HFFc6 (cell line): ENCODE data around the gene PNPLA3. TPM values are rescaled to one million over a fixed set of nuclear protein-coding genes. Genes with fewer than 3 reads are reported as not detected.

Experiments used
- DNase-seq: peaks from one replicate; pipeline ENCODE4 v3.0.0-alpha.2; 2018
- H3K27ac Mint-ChIP-seq: 2 replicates; pipeline ENCODE4 v1.8.0; 2020; ENCODE audit warnings: mild to moderate bottlenecking, mixed read lengths
- H3K27me3 Mint-ChIP-seq: 2 replicates; pipeline ENCODE4 v1.8.0; 2021; ENCODE audit warnings: mild to moderate bottlenecking, moderate library complexity, mixed read lengths; ENCODE audit not compliant: insufficient read depth
- H3K36me3 Mint-ChIP-seq: 2 replicates; pipeline ENCODE4 v1.8.0; 2021; ENCODE audit warnings: low read depth, mixed read lengths
- H3K4me1 Mint-ChIP-seq: 2 replicates; pipeline ENCODE4 v1.8.0; 2020; ENCODE audit warnings: low read depth, mixed read lengths
- H3K4me3 Mint-ChIP-seq: 2 replicates; pipeline ENCODE4 v1.8.0; 2020; ENCODE audit warnings: mild to moderate bottlenecking, moderate library complexity, mixed read lengths
- H3K9me3 Mint-ChIP-seq: 2 replicates; pipeline ENCODE4 v1.8.0; 2020; ENCODE audit warnings: mild to moderate bottlenecking, mixed read lengths
- long read RNA-seq: library from polyadenylated mRNA; unstranded; transcript quantifications from one replicate; pipeline ENCODE4 v2.0.0, GENCODE V29; 2019
- total RNA-seq, 6 experiments: library from RNA; stranded (reverse); fragmentation: NEBNext Ultra II Directional; extraction: Animal tissue kit (Norgen Biotek cat#: 25700); gene quantifications; 2 replicates in 1 of 6; 3 replicates in 5 of 6; pipeline ENCODE4 v1.2.3, GENCODE V29; 2021
- TF ChIP-seq, protein P1 (sequence below): fragments of 200-600 bp; sonication (generic); IDR thresholded peaks from 2 replicates; pipeline ENCODE4 v1.5.0; 2021; ENCODE audit warnings: antibody characterized with exemption, mild to moderate bottlenecking

Gene PNPLA3, protein sequence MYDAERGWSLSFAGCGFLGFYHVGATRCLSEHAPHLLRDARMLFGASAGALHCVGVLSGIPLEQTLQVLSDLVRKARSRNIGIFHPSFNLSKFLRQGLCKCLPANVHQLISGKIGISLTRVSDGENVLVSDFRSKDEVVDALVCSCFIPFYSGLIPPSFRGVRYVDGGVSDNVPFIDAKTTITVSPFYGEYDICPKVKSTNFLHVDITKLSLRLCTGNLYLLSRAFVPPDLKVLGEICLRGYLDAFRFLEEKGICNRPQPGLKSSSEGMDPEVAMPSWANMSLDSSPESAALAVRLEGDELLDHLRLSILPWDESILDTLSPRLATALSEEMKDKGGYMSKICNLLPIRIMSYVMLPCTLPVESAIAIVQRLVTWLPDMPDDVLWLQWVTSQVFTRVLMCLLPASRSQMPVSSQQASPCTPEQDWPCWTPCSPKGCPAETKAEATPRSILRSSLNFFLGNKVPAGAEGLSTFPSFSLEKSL
- total RNA-seq, result 1 to 10 TPM; 3.0 to 6.5 (median 3.4) TPM
- long read RNA-seq, transcript PNPLA3-201 (9 exons, 2,805 nt), result major isoform, 5 of 7 reads
- long read RNA-seq, partial matches to known transcripts, result 0 of 7 reads
- long read RNA-seq, other reads (novel, unspliced or antisense), result 2 of 7 reads

DNA sequence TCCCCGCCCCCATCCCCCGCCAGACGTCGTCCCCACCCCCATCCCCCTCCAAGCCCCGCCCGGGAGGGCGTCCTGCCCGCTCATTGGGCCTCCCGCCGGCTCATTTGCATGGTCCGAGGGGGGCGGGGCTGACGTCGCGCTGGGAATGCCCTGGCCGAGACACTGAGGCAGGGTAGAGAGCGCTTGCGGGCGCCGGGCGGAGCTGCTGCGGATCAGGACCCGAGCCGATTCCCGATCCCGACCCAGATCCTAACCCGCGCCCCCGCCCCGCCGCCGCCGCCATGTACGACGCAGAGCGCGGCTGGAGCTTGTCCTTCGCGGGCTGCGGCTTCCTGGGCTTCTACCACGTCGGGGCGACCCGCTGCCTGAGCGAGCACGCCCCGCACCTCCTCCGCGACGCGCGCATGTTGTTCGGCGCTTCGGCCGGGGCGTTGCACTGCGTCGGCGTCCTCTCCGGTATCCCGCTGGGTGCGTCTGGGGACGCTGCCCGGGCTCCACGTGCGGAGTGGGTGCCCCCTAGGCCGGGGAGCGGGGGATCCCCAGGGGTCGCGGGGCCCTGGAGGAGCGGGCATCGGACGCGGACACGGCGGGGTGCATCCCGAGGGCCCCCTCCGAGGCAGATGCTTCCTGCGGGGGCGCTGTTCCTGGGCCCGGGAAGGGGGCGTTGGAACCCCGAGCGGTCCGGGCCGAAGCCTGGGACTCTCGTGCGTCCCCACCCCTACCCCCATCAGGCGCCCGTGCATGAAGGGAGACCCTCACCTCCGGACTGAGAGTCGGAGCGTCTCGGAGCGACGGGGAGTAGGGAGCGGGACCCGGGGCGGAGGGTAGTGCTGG, at the start of gene PNPLA3:
PNPLA3 (plus strand) TSS at position 175 of the 834 bp plus-strand sequence; CDS start at position 282, 107 bp downstream.
- peak; percentile 74 for DNase-seq
- TF ChIP-seq, protein P1, sequence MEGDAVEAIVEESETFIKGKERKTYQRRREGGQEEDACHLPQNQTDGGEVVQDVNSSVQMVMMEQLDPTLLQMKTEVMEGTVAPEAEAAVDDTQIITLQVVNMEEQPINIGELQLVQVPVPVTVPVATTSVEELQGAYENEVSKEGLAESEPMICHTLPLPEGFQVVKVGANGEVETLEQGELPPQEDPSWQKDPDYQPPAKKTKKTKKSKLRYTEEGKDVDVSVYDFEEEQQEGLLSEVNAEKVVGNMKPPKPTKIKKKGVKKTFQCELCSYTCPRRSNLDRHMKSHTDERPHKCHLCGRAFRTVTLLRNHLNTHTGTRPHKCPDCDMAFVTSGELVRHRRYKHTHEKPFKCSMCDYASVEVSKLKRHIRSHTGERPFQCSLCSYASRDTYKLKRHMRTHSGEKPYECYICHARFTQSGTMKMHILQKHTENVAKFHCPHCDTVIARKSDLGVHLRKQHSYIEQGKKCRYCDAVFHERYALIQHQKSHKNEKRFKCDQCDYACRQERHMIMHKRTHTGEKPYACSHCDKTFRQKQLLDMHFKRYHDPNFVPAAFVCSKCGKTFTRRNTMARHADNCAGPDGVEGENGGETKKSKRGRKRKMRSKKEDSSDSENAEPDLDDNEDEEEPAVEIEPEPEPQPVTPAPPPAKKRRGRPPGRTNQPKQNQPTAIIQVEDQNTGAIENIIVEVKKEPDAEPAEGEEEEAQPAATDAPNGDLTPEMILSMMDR, result peak; percentile 79
- Mint-ChIP-seq H3K4me1 (peaks cover 55% of the 10 kb centered on the region), H3K4me3 (peak within 1 kb of the TSS; percentile 82), H3K27ac (peak within 1 kb of the TSS; percentile 79), H3K27me3 (peaks cover 2% of the 10 kb centered on the region), H3K36me3 (no peaks in the 10 kb centered on the region), H3K9me3 (peaks cover 6% of the 10 kb centered on the region; the same call in 1 of the 2 replicates)

DNA sequence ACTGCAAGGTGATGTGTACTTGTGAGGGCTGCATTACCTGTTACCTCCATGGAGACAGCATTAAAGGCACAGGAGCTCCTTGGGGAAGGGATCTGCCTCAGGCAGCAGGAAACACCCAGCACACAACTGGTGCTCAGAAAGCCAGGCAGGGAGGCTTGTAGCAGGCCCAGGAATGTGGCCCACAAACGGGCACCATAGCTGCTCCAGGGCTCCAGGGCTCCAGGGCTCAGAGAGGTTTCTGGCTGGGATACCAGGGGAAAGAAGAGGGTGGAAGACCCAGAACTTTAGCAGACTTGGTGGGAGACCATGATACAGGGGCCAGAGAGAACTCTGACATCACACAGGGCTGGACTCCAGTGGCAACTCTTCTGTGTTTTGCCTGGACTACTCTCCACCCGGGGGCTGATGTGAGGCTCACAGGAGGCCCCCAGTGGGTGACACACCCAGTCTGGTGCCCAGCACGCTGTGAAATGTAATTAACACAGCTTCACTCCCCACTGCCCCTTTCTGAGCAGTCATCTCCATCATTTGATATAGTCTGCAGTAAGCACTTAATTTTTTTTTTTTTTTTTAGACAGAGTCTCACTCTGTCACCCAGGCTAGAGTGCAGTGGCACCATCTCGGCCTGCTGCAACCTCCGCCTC, 46.6 kb upstream of the PNPLA3 start:
- peaks cover 27% of the 10 kb centered on the region for H3K27me3 Mint-ChIP-seq
- DNase-seq, result no peak

DNA sequence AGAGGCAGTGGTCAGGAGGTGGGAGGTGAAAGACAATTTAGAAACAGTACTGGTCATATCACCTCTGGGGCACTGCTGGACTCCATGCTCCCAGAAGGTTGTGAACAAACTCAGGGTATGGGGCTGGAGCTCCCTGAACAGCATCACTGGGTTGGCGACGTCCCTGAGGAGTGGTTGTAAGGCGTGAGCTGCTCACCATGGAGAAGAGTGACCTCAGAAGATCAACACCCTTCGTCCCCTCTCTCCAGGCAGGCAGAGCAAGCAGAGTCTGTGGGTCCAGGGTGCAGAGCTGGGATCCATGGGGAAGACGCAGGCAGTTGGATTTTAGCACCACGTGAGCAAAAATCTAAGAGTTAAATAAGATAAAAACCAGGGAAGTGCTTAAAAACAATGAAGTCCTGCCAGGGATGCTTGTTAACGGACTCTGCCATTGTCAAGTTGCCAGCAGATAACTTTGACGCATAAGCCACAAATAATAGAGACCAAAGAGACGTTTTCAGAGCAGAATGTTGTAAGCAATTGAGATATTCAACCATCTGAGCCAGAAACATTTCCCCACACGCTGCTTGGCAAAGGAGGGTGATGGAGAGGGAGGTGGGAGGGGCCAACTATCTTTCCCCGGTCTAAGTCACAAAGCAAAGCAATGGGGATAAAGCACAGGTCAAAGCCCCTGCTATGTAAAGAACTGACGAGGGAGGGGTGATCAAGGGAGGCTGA, 45.4 kb upstream of the PNPLA3 start:
- Mint-ChIP-seq H3K36me3 (no peaks in the 10 kb centered on the region), H3K4me3 (no peak overlapping the region), H3K9me3 (peaks cover 5% of the 10 kb centered on the region; the same call in 1 of the 2 replicates), H3K4me1 (0 out of 2 replicates have a peak, but pooled peaks cover 5% of the 10 kb centered on the region), H3K27ac (no peak overlapping the region), H3K27me3 (peaks cover 27% of the 10 kb centered on the region)
- no peak for DNase-seq
- TF ChIP-seq, protein P1, result no peak

More for the DNA sequence above, 46.6 kb upstream of the PNPLA3 start:
- TF ChIP-seq, protein P1, result no peak
- H3K9me3 Mint-ChIP-seq, result no peaks in the 10 kb centered on the region
- no peak overlapping the region for H3K4me3 Mint-ChIP-seq
- no peak overlapping the region for H3K27ac Mint-ChIP-seq
- no peaks in the 10 kb centered on the region for H3K36me3 Mint-ChIP-seq
- no peaks in the 10 kb centered on the region for H3K4me1 Mint-ChIP-seq

DNA sequence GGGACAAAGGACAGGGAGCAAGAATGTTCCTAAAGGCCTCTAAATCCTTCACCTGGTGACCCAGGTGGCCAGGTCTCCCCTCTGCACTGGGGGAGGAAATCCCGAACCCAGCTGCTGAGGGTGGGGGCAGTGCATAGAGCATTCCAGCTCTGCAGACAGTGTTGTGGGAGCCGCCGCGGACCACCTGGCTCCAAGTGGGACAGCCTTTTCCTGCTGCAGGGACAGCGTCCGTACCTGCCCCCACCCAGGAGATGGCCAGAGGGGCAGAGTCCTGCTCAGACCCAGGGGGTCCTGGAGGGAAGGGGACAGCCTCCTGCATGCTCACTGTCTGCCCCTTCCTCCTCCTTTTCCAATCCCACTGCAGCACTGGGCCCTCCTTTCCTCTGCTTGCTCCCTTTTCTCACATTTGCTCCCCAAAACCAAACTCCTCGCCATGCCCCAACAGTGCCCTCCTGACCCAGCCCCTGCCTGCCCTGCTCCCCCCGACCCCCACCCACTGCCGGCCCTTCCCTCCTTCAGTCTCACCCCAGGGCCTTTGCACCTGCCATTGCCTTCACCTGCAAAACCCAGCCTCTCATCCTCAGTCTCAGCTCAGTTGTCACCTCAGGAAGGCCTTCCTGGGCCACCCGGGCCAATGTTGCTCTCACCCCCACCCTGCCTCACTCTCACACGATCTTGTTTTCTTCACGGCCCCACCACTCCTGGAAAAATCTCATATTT, 44.6 kb upstream of the PNPLA3 start:
- no peak overlapping the region for H3K4me3 Mint-ChIP-seq
- 0 out of 2 replicates have a peak, but pooled peaks cover 5% of the 10 kb centered on the region for H3K4me1 Mint-ChIP-seq
- peaks cover 5% of the 10 kb centered on the region; the same call in 1 of the 2 replicates for H3K9me3 Mint-ChIP-seq
- H3K27ac Mint-ChIP-seq, result no peak overlapping the region
- no peak for DNase-seq
- H3K36me3 Mint-ChIP-seq, result no peaks in the 10 kb centered on the region
- TF ChIP-seq, protein P1, result no peak
- peaks cover 27% of the 10 kb centered on the region for H3K27me3 Mint-ChIP-seq
